Fibroblast of pulmonary artery (primary cell): Measurements from ENCODE around the gene FMO5.
"Not testable (repeated sequence)": the region's sequence is repeated elsewhere in the genome, so short reads cannot be mapped to it uniquely, and the experiment has no call there.

ENCODE experiments used
- DNase-seq: peaks from one replicate; pipeline ENCODE4 v3.0.0-alpha.2; 2010; ENCODE audit warnings: low read depth
- H3K4me3 ChIP-seq: replicated peaks from 2 replicates; pipeline ENCODE4 v1.5.1; 2011; ENCODE audit warnings: low read depth, mild to moderate bottlenecking, control low read depth, low read length, moderate library complexity
- TF ChIP-seq, protein P1 (sequence below): IDR thresholded peaks from 2 replicates; pipeline ENCODE4 v1.5.1; 2011; ENCODE audit warnings: mild to moderate bottlenecking, control low read depth, low read length, inconsistent platforms; ENCODE audit errors: missing control alignments

FMO5 gene

GRCh38 chr1:147202576-147202975, 22.6 kb downstream of the FMO5 start:
- TF ChIP-seq, protein P1, sequence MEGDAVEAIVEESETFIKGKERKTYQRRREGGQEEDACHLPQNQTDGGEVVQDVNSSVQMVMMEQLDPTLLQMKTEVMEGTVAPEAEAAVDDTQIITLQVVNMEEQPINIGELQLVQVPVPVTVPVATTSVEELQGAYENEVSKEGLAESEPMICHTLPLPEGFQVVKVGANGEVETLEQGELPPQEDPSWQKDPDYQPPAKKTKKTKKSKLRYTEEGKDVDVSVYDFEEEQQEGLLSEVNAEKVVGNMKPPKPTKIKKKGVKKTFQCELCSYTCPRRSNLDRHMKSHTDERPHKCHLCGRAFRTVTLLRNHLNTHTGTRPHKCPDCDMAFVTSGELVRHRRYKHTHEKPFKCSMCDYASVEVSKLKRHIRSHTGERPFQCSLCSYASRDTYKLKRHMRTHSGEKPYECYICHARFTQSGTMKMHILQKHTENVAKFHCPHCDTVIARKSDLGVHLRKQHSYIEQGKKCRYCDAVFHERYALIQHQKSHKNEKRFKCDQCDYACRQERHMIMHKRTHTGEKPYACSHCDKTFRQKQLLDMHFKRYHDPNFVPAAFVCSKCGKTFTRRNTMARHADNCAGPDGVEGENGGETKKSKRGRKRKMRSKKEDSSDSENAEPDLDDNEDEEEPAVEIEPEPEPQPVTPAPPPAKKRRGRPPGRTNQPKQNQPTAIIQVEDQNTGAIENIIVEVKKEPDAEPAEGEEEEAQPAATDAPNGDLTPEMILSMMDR: no peak
- no peak for DNase-seq
- H3K4me3 ChIP-seq: no peak overlapping the region

- no peak overlapping the region for H3K4me3 ChIP-seq
- DNase-seq: no peak
- TF ChIP-seq, protein P1: no peak
Observed at GRCh38 chr1:147201786-147202185, 23.4 kb downstream of the FMO5 start.

DNA sequence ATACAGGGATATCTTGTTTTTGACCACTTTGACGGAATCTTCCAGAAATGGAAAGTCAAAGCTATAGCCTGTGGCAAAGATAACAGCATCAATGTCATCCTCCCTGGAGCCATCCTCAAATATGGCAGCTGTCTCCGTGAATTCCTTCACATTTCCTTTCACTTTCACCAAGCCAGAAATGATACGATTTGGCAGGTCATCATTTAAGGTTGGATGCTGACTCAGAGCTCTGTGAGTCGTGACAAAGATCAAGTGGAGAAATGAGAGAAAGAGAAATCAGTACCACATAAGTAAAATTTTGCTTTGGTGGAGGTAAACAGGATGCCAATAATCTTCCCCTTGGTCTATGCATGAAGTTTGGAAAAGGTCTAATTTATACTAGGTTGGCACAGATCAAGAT, 23.9 kb downstream of the FMO5 start:
- TF ChIP-seq, protein P1: no peak
- DNase-seq: no peak
- no peak overlapping the region for H3K4me3 ChIP-seq

DNA sequence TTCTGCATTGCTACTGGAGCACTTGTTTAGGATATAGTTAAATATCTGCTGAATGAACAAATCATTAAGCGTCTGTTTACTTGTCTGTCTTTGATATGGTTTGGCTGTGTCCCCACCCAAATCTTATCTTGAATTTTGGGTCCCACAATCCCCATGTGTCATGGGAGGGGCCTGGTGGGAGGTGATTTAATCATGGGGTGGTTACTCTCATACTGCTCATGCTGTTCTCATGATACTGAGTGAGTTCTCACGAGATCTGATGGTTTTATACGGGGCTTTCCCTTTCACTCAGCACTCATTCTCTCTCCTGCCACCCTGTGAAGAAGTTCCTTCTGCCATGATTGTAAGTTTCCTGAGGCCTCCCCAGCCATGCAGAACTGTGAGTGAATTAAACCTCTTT, 27.8 kb downstream of the FMO5 start:
- not testable (repeated sequence) for DNase-seq, H3K4me3 ChIP-seq

GRCh38 chr1:147189514-147189913, 35.6 kb downstream of the FMO5 start:
- TF ChIP-seq, protein P1: no peak
- no peak overlapping the region for H3K4me3 ChIP-seq
- no peak for DNase-seq

GRCh38 chr1:147185432-147185831, 39.7 kb downstream of the FMO5 start:
- TF ChIP-seq, protein P1: no peak
- no peak overlapping the region for H3K4me3 ChIP-seq
- no peak for DNase-seq

DNA sequence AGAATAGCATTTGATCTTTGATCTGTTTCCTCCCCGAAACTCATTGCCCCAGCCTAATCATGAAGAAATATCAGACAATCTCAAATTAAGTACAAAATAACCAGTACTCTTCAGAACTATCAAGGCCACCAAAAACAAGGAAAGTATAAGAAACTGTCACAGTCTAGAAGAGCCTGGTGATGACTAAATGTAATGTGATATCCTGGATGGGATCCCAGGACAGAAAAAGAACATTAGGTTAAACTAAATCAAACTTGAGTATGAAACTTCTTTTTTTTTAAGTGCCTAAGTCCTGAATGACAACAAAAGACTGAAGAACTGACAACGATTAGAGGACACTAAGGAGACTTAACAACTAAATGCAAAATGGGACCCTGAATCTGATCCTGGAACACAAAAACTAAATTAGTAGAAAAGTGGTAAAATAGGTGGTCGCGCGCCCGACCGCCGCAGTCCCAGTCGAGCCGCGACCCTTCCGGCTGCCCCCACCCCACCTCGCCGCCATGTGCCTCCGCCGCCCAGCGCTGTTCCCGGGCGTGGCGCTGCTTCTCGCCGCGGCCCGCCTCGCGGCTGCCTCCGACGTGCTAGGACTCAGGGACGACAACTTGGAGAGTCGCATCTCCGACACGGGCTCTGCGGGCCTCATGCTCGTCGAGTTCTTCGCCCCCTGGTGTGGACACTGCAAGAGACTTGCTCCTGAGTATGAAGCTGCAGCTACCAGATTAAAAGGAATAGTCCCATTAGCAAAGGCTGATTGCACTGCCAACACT, 47.3 kb downstream of the FMO5 start:
- H3K4me3 ChIP-seq: peak overlapping the region; percentile 3
- TF ChIP-seq, protein P1: no peak
- peak; percentile 44 for DNase-seq
